Activated T-helper 17 cell treated with anti-CD3 and anti-CD28 coated beads, Interleukin-2, amount 50 U/mL, for 72 hours (primary cell): ENCODE results near the gene SLC35C1. TPM values are rescaled to one million over a fixed set of nuclear protein-coding genes. Genes with fewer than 3 reads are reported as not detected.
A peak's percentile ranks its signal among the peaks of the same experiment; 100 is the strongest.
"Not testable (repeated sequence)": the region's sequence is repeated elsewhere in the genome, so short reads cannot be mapped to it uniquely, and the experiment has no call there.

Experiments
- ATAC-seq: fragments of 150-1000 bp; cut with Tn5 transposase; replicated peaks from 2 replicates; pipeline ENCODE4 v1.10.0; 2021; ENCODE audit warnings: mild to moderate bottlenecking, moderate library complexity
- H3K27ac Mint-ChIP-seq: one replicate; pipeline ENCODE4 v1.8.0; 2022; ENCODE audit warnings: mixed read lengths
- H3K27me3 Mint-ChIP-seq: one replicate; pipeline ENCODE4 v1.8.0; 2022; ENCODE audit warnings: mixed read lengths
- H3K36me3 Mint-ChIP-seq: one replicate; pipeline ENCODE4 v1.8.0; 2022; ENCODE audit warnings: low read depth, mild to moderate bottlenecking, mixed read lengths
- H3K4me1 Mint-ChIP-seq: one replicate; pipeline ENCODE4 v1.8.0; 2022; ENCODE audit warnings: mixed read lengths
- H3K4me3 Mint-ChIP-seq: one replicate; pipeline ENCODE4 v1.8.0; 2022; ENCODE audit warnings: mild to moderate bottlenecking, mixed read lengths
- H3K9me3 Mint-ChIP-seq: one replicate; pipeline ENCODE4 v1.8.0; 2022; ENCODE audit warnings: mixed read lengths
- total RNA-seq, 2 donors: library from RNA; stranded (reverse); gene quantifications; one replicate each; pipeline ENCODE4 v1.2.3, GENCODE V29; 2022

The SLC35C1 gene
- total RNA-seq, 2 donors from 2014 or later, result 8.7 to 18.9 TPM

DNA sequence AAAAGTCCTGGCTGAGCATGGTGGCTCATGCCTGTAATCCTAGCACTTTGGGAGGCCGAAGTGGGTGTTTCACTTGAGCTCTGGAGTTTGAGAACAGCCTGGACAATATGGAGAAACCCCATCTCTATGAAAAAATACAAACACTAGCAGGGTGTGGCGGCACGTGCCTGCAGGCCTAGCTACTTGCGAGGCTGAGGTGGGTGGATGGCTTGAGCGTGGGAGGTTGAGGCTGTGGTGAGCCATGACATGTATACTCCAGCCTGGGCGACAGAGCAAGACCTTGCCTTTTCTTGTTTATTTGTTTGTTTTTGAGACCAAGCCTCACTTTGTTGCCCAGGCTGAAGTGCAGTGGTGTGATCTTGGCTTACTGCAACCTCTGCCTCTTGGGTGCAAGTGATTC lies 34.3 kb downstream of the SLC35C1 start:
- Mint-ChIP-seq H3K4me3 (no peak overlapping the region), H3K4me1 (peaks cover 9% of the 10 kb centered on the region), H3K9me3 (no peaks in the 10 kb centered on the region), H3K36me3 (no peaks in the 10 kb centered on the region), H3K27me3 (no peaks in the 10 kb centered on the region), H3K27ac (no peak overlapping the region)
- ATAC-seq, result no peak

DNA sequence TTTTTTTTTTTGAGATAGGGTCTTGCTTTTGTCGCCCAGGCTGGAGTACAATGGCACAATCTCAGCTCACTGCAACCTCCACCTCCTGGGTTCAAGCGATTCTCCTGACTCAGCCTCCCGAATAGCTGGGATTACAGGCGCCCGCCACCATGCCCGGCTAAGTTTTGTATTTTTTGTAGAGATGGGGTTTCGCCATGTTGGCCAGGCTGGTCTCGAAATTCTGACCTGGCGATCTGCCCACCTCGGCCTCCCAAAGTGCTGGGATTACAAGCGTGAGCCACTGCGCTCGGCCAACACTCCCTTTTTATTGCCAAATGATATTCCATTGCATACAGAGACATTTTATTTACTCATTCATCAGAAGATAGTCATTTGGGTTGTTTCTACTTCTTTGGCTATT lies 35.3 kb downstream of the SLC35C1 start:
- not testable (repeated sequence) for ATAC-seq, H3K4me3 Mint-ChIP-seq, H3K27me3 Mint-ChIP-seq, H3K9me3 Mint-ChIP-seq, H3K4me1 Mint-ChIP-seq, H3K27ac Mint-ChIP-seq, H3K36me3 Mint-ChIP-seq

DNA sequence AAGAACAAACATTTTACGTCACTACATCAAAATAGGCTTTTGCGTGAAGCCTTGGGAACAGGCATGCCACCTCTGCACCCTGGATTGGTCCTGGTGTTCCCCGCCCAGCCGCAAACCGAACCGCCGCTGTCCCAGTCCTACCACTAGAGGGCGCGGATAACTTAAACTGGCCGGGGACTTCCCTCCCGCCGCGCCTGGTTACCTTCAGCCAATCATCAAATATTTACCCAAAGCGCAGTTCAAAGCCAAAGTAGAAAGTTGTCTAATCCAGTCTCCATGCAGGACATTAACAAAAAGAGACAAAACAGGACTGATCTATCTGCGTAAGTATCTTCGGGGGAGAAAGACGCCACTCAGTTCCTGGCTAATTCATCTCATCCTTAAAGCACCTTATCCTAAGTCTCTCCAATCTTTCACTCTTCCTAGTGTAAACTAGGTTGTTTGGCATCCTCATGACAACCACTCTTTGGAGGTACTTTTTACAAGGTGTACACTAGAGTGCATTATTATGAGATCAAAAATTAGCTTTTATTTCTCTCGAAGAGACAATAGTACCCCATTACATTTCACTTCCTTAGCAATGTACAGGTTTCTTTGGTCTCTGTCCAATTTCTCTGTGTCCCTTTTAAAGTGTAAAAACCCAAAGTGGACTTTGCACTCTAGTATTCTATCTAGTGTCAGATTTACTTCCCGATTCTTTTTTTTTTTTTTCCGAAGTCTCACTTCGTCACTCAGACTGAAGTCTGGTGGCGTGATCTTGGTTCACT lies 38.4 kb downstream of the SLC35C1 start:
- Mint-ChIP-seq H3K9me3 (no peaks in the 10 kb centered on the region), H3K4me1 (peaks cover 14% of the 10 kb centered on the region), H3K36me3 (no peaks in the 10 kb centered on the region), H3K4me3 (peak overlapping the region; percentile 58), H3K27ac (peak overlapping the region; percentile 86), H3K27me3 (no peaks in the 10 kb centered on the region)
- peak; percentile 37 for ATAC-seq

DNA sequence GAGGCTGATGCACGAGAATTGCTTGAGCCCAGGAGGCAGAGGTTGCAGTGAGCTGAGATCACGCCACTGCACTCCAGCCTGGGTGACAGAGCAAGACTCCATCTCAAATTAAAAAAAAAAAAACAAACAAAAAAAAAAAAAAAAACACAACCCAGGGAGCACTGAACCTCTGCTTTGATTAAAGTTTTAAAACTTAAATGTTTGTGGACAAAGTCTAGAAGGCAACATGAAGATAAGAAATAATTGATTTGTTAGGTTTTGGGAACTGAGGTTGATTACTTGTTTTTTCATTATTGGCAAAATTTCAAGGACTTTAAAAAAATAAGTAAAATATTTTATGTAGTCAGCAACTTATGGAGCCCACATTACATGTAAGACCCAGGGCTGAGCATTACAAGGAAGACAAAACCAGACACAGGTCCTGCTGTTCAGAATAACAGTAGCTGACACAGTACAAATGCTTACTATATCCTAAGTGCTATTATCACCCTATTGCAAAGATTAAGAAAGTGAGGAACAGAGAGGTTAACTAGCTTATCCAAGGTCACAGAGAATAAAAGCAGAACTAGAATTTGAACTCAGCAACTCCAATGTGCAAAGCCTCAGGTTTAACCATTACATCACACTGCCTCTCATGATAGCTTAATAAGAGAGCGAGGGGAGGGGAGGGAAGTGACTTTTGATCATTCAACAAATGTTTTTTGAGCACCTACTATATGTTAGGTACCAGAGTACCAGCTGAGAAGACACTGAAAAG lies 40.1 kb downstream of the SLC35C1 start:
- Mint-ChIP-seq H3K4me1 (peaks cover 15% of the 10 kb centered on the region), H3K27me3 (no peaks in the 10 kb centered on the region), H3K4me3 (peak overlapping the region; percentile 82), H3K36me3 (peaks cover under 1% of the 10 kb centered on the region), H3K27ac (no peak overlapping the region), H3K9me3 (no peaks in the 10 kb centered on the region)
- ATAC-seq, result no peak

DNA sequence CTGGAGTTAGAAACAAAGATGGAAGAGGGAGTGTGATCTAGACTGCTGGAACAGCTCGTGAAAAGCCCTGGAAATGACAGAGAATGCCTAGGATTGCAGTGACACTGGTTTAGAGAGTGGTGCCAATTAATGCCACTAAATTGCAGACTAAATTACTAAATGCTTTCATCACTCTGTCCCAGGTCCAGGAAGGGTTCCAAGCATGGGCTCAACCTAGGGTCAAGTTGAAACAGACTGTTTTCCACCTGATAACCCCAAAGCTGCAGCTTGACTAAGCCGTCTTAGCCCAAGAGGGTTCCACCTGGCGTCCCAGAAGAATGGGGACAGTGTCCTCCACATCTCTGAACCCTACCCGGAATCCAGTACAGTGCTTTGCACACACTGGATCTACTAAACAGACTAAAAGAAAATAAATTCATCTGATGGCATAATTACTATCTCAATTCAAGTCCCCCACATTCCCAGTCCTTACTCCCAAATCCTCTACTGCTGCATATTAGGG lies 41.3 kb downstream of the SLC35C1 start:
- Mint-ChIP-seq H3K4me3 (peak overlapping the region; percentile 82), H3K36me3 (peaks cover 10% of the 10 kb centered on the region), H3K27ac (peak overlapping the region; percentile 93), H3K27me3 (no peaks in the 10 kb centered on the region), H3K9me3 (no peaks in the 10 kb centered on the region), H3K4me1 (peaks cover 22% of the 10 kb centered on the region)
- no peak for ATAC-seq

DNA sequence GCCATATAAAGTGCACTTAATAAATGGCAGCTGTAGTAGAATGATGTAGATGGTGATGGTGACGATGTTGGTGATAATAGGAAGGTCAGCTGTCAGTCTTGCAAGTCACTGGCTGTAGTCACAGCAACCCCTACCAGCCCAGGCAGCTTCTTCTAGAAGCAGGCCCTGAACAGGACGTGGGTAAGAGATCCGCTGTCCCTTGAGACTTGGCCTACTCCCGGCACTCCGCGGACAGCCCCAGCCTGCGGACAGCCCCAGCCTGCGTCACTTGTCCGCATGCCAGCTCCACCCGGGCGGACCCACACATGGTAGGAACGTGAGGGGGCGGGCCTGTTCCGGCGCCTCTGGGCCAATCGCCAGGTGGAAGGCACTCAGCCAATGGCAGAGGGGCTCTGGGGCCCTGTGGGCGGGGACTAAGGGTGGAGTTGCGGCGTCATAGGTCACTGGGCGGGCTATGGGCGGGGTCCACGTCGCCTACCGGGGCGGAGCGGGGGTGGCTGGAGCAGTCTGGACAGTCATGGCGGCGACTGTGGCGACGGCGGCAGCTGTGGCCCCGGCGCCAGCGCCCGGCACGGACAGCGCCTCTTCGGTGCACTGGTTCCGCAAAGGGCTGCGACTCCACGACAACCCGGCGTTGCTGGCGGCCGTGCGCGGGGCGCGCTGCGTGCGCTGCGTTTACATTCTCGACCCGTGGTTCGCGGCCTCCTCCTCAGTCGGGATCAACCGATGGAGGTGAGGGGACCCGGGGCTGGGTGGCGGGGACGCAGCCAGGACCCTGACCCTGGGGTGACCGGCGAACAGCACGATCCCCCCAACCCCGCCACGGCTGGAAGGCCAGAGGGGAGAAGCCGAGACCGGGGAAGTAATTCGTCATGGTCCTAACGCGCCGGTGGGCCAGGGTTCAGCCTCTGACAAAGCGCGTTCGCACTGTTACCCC lies 42.3 kb downstream of the SLC35C1 start, which contains the start of gene CRY2:
TSS of gene CRY2 (plus strand) at position 502 of the 937 bp plus-strand sequence. CDS start at position 518, 16 bp downstream.
- Mint-ChIP-seq H3K9me3 (no peaks in the 10 kb centered on the region), H3K4me1 (peaks cover 22% of the 10 kb centered on the region), H3K4me3 (peak within 1 kb of the TSS; percentile 82), H3K36me3 (peaks cover 10% of the 10 kb centered on the region), H3K27me3 (no peaks in the 10 kb centered on the region), H3K27ac (peak within 1 kb of the TSS; percentile 93)
- ATAC-seq, result peak; percentile 90

DNA sequence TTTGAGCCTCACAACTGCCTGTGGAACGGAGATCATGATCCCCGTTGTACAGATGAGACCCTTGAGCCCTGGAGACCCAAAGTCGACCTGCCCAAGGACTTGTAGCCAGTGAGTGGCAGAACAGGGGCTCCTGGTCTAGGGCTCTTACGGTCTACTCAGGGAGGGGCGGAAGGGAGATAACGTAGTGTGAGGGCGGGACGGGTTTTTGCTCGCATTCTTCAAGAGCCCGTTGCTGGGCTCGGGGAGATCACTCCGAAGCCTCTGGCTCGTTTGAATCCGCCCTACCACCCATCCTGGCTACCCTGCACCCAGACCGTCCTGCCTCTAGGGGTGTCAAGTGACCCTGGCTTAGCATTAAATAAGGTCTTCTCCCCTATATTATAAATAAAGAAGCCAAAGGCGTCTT lies 43.0 kb downstream of the SLC35C1 start:
- H3K4me3 Mint-ChIP-seq, result peak overlapping the region; percentile 82
- peak overlapping the region; percentile 25 for H3K27ac Mint-ChIP-seq
- peaks cover 10% of the 10 kb centered on the region for H3K36me3 Mint-ChIP-seq
- H3K27me3 Mint-ChIP-seq, result no peaks in the 10 kb centered on the region
- H3K9me3 Mint-ChIP-seq, result no peaks in the 10 kb centered on the region
- peak; percentile 11 for ATAC-seq
- peaks cover 22% of the 10 kb centered on the region for H3K4me1 Mint-ChIP-seq

DNA sequence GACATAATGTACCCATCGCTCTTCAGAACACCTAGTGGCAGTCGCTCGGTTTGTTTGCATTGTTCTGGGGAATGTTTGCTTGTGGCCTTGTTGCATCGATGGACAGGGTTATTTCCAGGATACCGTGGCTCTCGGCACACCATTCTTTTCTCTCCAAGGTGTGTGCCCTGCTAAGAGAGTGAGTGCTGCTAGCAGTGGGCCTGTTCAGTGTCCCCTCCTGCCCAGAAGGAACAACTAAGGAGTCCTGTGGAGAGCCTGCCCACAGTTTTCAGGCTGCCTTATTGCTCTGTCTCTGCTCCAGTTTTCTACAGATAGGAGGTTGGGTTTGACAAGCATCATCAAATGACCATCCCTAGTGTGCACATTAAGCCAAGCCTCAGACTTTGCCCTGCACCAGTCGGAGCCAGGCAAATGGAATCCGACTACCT lies 43.7 kb downstream of the SLC35C1 start:
- no peaks in the 10 kb centered on the region for H3K27me3 Mint-ChIP-seq
- H3K4me1 Mint-ChIP-seq, result peaks cover 16% of the 10 kb centered on the region
- peaks cover 10% of the 10 kb centered on the region for H3K36me3 Mint-ChIP-seq
- no peaks in the 10 kb centered on the region for H3K9me3 Mint-ChIP-seq
- no peak overlapping the region for H3K27ac Mint-ChIP-seq
- H3K4me3 Mint-ChIP-seq, result peak overlapping the region; percentile 82
- no peak for ATAC-seq

DNA sequence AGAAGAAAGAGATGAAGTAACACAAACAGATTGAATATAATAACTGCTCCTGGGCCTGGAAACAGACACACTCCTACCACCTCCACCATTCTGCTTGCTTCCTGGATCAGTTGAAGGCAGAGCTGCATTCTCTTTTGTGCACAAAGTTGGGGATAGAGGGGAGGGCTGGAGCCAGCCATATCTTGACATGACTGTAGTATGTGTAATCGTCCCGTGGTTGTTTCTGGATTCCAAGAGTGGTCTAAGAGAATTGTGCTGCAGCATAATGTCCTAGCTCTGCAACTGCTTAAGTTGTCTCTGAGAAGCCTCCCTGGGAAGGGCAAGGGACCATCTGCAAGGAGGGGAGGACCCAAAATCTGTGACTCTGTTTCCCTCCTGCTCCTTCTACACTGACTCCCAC lies 45.5 kb downstream of the SLC35C1 start:
- H3K27me3 Mint-ChIP-seq, result no peaks in the 10 kb centered on the region
- peak overlapping the region; percentile 25 for H3K4me3 Mint-ChIP-seq

DNA sequence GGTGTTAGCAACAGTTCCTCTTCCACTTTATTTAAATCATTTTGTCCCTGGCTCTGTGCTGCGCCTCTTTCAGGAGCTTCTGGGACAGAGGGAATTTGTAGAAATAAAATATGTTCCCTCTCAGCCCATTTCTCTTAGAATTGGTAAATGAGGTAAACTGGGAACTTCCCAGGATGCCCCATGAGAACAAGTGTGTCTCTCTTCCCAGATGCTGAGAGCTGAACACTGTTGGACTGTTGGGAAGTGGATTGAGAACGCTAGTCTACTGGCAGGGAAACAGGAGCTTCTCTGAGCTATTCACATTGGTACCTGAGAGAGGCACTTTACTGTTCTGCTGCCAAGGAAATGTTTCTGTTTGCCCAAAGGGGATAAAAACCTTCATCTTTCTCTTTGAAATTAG lies 46.3 kb downstream of the SLC35C1 start:
- no peak overlapping the region for H3K4me3 Mint-ChIP-seq
- H3K36me3 Mint-ChIP-seq, result peaks cover 22% of the 10 kb centered on the region
- ATAC-seq, result no peak
- H3K4me1 Mint-ChIP-seq, result peaks cover 16% of the 10 kb centered on the region
- no peak overlapping the region for H3K27ac Mint-ChIP-seq
- no peaks in the 10 kb centered on the region for H3K27me3 Mint-ChIP-seq
- no peaks in the 10 kb centered on the region for H3K9me3 Mint-ChIP-seq

More for the DNA sequence above, 45.5 kb downstream of the SLC35C1 start:
- Mint-ChIP-seq H3K36me3 (peaks cover 14% of the 10 kb centered on the region), H3K27ac (no peak overlapping the region), H3K9me3 (no peaks in the 10 kb centered on the region), H3K4me1 (peaks cover 16% of the 10 kb centered on the region)
- ATAC-seq, result no peak

DNA sequence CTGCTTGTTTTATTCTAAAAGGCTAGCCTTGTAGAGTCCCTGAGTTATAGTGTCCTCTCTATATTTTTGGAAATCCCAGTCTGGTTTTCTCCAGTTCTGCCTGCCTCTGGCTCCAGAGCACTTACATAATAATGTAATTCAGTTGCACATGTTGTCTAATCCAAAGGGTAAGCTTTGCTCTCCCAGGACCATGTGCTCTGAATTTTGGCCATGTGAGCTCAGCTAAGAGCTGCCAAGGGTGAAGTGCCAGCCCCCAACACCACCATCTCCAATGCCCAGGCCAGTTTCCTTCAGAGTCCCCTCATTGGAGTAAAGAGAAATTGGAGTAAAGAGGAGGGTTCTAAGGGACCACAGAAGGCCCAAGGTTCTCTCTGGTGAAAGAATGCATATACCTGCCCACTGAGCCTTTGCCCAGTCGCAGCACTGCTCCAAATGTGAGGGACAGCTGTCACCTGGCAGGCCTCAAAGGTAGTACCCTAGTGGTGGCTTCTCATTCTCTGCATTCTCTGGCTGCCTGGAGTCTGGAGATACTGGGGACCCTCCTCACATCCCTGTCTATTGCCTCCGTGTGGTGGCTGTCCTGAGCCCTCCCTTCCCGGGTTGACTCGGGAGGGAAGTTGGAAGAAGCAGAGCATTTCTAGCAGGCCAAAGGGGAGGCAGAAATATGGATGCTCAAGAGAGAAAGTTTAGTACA lies 47.2 kb downstream of the SLC35C1 start:
- Mint-ChIP-seq H3K9me3 (no peaks in the 10 kb centered on the region), H3K36me3 (peaks cover 31% of the 10 kb centered on the region), H3K27me3 (no peaks in the 10 kb centered on the region), H3K4me3 (no peak overlapping the region), H3K27ac (no peak overlapping the region), H3K4me1 (peaks cover 8% of the 10 kb centered on the region)
- ATAC-seq, result no peak

DNA sequence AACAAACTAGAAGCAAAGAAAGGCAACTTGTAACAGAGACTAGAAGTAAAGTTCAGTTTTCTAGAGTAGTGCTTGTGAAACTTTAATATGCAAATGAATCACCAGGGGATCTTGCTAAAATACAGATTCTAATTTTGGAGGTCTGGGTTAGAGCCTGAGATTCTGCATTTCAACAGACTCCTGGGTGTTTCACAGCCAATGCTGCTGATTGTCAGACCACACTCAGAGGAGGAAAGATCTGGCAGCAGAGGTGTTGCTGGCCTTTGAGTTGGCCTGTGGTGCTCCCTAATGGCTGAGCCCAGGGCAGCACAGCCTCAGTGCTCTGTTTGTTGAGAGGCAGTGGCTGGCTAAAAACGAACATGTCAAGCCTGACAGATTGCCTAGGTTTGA lies 47.8 kb downstream of the SLC35C1 start:
- H3K27me3 Mint-ChIP-seq, result no peaks in the 10 kb centered on the region
- H3K36me3 Mint-ChIP-seq, result peaks cover 36% of the 10 kb centered on the region
- no peaks in the 10 kb centered on the region for H3K9me3 Mint-ChIP-seq
- no peak for ATAC-seq
- no peak overlapping the region for H3K4me3 Mint-ChIP-seq
- peaks cover 8% of the 10 kb centered on the region for H3K4me1 Mint-ChIP-seq
- no peak overlapping the region for H3K27ac Mint-ChIP-seq

DNA sequence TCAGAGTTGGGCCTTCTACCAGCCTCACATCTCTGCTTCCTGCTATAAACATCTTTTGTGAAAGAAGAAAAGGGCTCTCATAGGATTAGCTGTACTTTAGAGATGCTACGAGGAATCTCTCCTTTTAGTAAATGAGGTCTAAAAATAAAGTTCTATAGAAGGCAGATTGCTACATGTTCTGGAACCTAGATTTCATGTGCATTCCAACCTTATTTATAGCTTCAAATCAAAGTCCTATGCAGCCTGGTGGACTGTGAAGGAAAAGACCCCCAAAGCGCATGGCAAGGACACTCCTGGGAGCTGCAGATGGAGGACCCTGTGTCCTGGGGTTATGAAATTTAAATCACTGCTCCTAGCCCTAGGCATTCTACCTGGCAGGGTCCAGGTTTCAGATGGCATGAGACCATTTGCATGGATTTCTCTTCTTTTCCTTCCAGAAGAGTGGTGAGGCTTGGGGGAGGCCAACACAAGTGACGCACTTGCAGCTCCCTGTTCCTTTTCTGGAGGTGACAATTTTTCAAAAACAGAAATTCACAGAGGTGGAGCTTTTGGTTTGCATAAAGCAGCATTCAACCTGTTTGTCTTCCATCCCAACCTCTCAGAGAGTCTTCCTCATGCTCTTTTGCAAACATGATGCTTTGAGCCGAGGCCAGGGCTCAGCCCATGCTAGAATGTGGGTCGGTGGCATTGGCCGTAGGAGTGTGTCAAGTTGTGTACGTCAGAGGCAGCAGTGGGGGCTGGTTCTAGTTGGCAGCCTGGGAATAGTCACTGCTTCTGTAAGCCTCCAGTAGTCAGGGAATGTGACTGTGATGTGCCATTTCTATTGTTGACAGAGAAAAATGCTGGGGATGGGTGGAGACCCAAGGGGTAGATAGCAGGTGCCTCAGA lies 48.6 kb downstream of the SLC35C1 start:
- Mint-ChIP-seq H3K9me3 (no peaks in the 10 kb centered on the region), H3K4me3 (no peak overlapping the region), H3K27me3 (no peaks in the 10 kb centered on the region), H3K27ac (no peak overlapping the region), H3K4me1 (peaks cover 11% of the 10 kb centered on the region), H3K36me3 (peaks cover 42% of the 10 kb centered on the region)
- ATAC-seq, result no peak
